PC-9 (cell line): ENCODE data around the gene SNCB. TPM values are rescaled to one million over a fixed set of nuclear protein-coding genes. Genes with fewer than 3 reads are reported as not detected.

Source experiments
- BruUV-seq: library from RNA; stranded (reverse); fragments of 400-500 nt; replicated peaks from 2 replicates; lab custom pipeline; 2021; lab: Mats Ljungman, UMichigan
- CTCF ChIA-PET: fragments of 300-600 bp; sonication (Branson Sonifier 250); formaldehyde crosslinking; loops from one replicate; lab custom pipeline; 2022; ENCODE audit warnings: antibody characterized with exemption; lab: Charles Lee
- POLR2A ChIA-PET: fragments of 300-600 bp; sonication (Branson Sonifier 250); formaldehyde crosslinking; loops from one replicate; lab custom pipeline; 2022; ENCODE audit warnings: antibody characterized with exemption; ENCODE audit not compliant: unreplicated experiment; lab: Charles Lee
- DNase-seq, 2 experiments: peaks; one replicate each; pipeline versions ENCODE4 v3.0.0 to v3.0.0-alpha.2; 2015 to 2022; ENCODE audit warnings: mixed read lengths in 1 of 2
- H2AFZ ChIP-seq: fragments of 200-600 bp; sonication (generic); 2 replicates; pipeline ENCODE4 v1.8.1; 2017; ENCODE audit warnings: antibody characterized with exemption
- H3F3A ChIP-seq: fragments of 200-600 bp; sonication (generic); 2 replicates; pipeline ENCODE4 v1.8.1; 2017; ENCODE audit warnings: antibody characterized with exemption, mild to moderate bottlenecking, low read depth; ENCODE audit not compliant: insufficient read depth
- H3K27ac ChIP-seq: fragments of 200-600 bp; sonication (generic); 2 replicates; pipeline ENCODE4 v1.6.1; 2016; ENCODE audit warnings: mixed run types
- H3K27me3 ChIP-seq: fragments of 200-600 bp; sonication (generic); 2 replicates; pipeline ENCODE4 v1.6.1; 2016; ENCODE audit warnings: low read depth, mixed run types; ENCODE audit not compliant: insufficient read depth
- H3K36me3 ChIP-seq: fragments of 200-600 bp; sonication (generic); 2 replicates; pipeline ENCODE4 v1.6.1; 2016; ENCODE audit warnings: low read depth, mixed run types
- H3K4me1 ChIP-seq: fragments of 200-600 bp; sonication (generic); replicated peaks from 2 replicates; pipeline ENCODE4 v1.6.1; 2016; ENCODE audit warnings: mixed run types; ENCODE audit not compliant: insufficient read depth
- H3K4me2 ChIP-seq: fragments of 200-600 bp; sonication (generic); 2 replicates; pipeline ENCODE4 v1.6.1; 2017; ENCODE audit warnings: mixed run types
- H3K4me3 ChIP-seq: fragments of 200-600 bp; sonication (generic); 2 replicates; pipeline ENCODE4 v1.6.1; 2016; ENCODE audit warnings: mixed run types
- H3K79me2 ChIP-seq: fragments of 200-600 bp; sonication (generic); 2 replicates; pipeline ENCODE4 v1.6.1; 2017; ENCODE audit warnings: low read depth, mixed run types
- H3K9me2 ChIP-seq: fragments of 200-600 bp; sonication (generic); 2 replicates; pipeline ENCODE4 v1.8.1; 2017; ENCODE audit warnings: mild to moderate bottlenecking; ENCODE audit not compliant: insufficient read depth
- H3K9me3 ChIP-seq: fragments of 200-600 bp; sonication (generic); 2 replicates; pipeline ENCODE4 v1.8.1; 2016; ENCODE audit warnings: low read depth; ENCODE audit not compliant: insufficient read depth
- H4K20me1 ChIP-seq: fragments of 200-600 bp; sonication (generic); 2 replicates; pipeline ENCODE4 v1.8.1; 2017; ENCODE audit not compliant: insufficient read depth
- EZH2 ChIP-seq: fragments of 200-600 bp; sonication (generic); IDR thresholded peaks from 2 replicates; pipeline ENCODE4 v1.8.0; 2017; ENCODE audit warnings: antibody characterized with exemption, low read depth
- intact Hi-C: fragments of 100-400 bp; cut with micrococcal nuclease; formaldehyde crosslinking; loops from one replicate; pipeline ENCODE4 v1.10.0; 2022; ENCODE audit not compliant: unreplicated experiment
- total RNA-seq: library from RNA; stranded (reverse); gene quantifications from 2 replicates; pipeline ENCODE4 v1.2.3, GENCODE V29; 2021
- TF ChIP-seq, protein P1 (sequence below): fragments of 200-600 bp; sonication (generic); conservative IDR thresholded peaks from 2 replicates; pipeline ENCODE4 v1.6.1; 2017; ENCODE audit warnings: mixed run types, antibody characterized with exemption, mild to moderate bottlenecking, moderate library complexity

SNCB gene
- total RNA-seq, 1 experiment from 2014 or later, result not detected

DNA sequence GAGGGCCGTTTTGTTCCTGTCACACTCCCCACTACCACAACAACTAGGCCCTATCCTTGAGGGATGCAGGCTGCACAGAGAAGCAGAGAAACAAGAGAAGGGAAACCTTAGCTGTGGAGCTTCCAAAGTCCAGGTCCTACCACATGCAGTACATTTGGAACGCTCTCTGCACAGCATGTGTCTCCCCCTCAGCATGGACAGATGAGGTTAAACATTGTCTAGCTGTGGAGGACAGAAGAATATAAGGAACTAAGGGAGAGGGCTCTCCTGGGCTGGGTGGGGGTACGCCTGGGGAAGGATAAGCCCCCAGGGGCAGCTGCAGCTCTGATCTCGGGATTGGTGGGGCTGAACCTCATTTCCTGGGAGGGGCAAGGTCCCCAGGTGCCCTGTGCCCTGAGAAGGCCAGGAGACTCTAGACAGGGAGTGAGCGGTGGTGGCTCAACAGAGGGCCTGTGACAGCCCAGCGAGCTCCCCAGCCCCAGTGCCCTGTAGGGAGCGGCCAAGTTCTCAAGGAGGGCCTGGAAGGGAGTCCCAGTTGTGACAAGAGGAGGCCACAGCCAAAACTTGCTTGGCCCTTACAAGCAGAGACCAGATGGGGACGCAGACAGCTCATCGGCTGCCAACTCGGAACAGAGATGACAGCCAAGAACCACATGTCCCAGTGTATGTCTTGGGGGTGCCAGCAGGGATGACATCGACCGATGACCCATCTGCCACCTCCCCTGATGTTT lies 47.0 kb upstream of the SNCB start:
- Histone ChIP-seq H3K9me3 (no peaks in the 10 kb centered on the region), H3K9me2 (no peaks in the 10 kb centered on the region), H3K4me3 (no peak overlapping the region), H3K27ac (no peak overlapping the region), H3K4me2 (no peak overlapping the region), H3K27me3 (no peaks in the 10 kb centered on the region), H4K20me1 (no peaks in the 10 kb centered on the region), H2AFZ (no peak overlapping the region), H3K79me2 (no peaks in the 10 kb centered on the region), H3K36me3 (no peaks in the 10 kb centered on the region), H3F3A (no peaks in the 10 kb centered on the region), H3K4me1 (peaks cover 14% of the 10 kb centered on the region; the same call in 1 of the 2 replicates)
- CTCF ChIA-PET, result no interaction called here
- POLR2A ChIA-PET, result no interaction called here
- DNase-seq, result no peak
- intact Hi-C loops, result no loop called here
- no TSS peak for BruUV-seq
- TF ChIP-seq, protein P1, sequence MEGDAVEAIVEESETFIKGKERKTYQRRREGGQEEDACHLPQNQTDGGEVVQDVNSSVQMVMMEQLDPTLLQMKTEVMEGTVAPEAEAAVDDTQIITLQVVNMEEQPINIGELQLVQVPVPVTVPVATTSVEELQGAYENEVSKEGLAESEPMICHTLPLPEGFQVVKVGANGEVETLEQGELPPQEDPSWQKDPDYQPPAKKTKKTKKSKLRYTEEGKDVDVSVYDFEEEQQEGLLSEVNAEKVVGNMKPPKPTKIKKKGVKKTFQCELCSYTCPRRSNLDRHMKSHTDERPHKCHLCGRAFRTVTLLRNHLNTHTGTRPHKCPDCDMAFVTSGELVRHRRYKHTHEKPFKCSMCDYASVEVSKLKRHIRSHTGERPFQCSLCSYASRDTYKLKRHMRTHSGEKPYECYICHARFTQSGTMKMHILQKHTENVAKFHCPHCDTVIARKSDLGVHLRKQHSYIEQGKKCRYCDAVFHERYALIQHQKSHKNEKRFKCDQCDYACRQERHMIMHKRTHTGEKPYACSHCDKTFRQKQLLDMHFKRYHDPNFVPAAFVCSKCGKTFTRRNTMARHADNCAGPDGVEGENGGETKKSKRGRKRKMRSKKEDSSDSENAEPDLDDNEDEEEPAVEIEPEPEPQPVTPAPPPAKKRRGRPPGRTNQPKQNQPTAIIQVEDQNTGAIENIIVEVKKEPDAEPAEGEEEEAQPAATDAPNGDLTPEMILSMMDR, result no peak
- TF ChIP-seq EZH2, result no peak

DNA sequence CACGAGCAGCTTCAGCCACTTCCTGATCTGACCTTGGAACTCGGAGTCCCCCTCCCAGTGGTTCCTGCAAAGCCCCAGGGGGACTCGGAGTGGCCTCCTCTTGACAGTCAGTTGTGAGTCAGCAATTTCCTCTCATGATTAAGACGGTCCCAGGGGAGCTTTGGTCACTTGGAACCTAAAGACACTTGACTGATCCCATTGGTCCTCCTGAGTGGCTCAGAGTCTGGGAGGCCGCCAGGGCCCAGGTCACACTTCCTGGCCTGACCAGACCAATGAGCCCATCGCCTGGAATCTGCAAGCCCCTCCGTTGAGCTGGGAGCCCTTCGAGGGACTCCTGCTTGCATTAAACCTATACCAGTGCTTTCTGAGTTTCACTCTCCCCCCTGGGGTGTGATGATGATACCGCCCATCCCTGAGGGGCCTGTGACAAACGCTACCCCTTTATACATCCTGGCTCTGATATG lies 46.1 kb upstream of the SNCB start:
- no peaks in the 10 kb centered on the region for H3K36me3 ChIP-seq
- no peak overlapping the region for H3K27ac ChIP-seq
- H3K27me3 ChIP-seq, result no peaks in the 10 kb centered on the region
- no peak overlapping the region; the same call in 1 of the 2 replicates for H3K4me2 ChIP-seq
- ChIA-PET POLR2A (no interaction called here), CTCF (interaction anchor here (0.8 kb wide), 1 partner anchor 16 kb away, joined by 3 read pairs; no protein-coding TSS in a partner anchor)
- intact Hi-C loops, result no loop called here
- 0 out of 2 replicates have a peak overlapping the region, but pooled peaks have one; percentile 28 for H2AFZ ChIP-seq
- H3K9me3 ChIP-seq, result no peaks in the 10 kb centered on the region
- BruUV-seq, result no TSS peak
- H3K79me2 ChIP-seq, result no peaks in the 10 kb centered on the region
- no peaks in the 10 kb centered on the region for H4K20me1 ChIP-seq
- no peaks in the 10 kb centered on the region for H3F3A ChIP-seq
- peaks cover 14% of the 10 kb centered on the region; the same call in 1 of the 2 replicates for H3K4me1 ChIP-seq
- DNase-seq, result peak in 1 of 2 experiments; percentile 24
- H3K4me3 ChIP-seq, result no peak overlapping the region
- TF ChIP-seq, protein P1, result no peak
- no peak for TF ChIP-seq EZH2
- H3K9me2 ChIP-seq, result no peaks in the 10 kb centered on the region

DNA sequence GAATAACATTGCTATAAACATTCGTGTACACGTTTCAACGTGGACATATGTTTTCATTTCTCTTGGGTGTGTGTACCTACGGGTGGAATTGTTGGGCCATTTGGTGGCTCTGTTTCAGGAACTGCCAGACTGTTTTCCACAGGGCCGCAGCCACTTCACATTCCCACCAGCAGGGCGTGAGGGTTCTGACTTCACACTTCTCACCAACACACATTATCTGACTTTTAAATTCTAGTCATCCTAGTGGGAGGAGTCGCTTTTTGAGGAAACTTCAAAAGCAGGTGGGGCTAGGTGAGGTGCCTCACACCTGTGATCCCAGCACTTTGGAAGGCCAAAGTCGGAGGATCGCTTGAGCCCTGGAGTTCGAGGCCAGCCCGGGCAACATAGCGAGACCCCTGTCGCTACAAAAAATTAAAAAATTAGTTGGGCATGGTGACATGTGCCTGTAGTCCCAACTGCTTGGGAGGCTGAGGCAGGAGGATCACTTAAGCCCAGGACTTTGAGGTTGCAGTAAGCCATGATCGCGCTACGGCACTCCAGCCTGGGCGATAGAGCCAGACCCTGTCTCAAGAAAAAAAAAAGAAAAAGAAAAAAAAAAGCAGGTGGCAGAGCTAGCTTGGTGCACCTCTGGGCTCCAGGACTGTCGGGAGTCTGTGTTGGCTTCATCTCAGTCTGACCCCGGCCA lies 45.5 kb upstream of the SNCB start:
- H3K9me2 ChIP-seq, result no peaks in the 10 kb centered on the region
- H3K9me3 ChIP-seq, result no peaks in the 10 kb centered on the region
- H3F3A ChIP-seq, result no peaks in the 10 kb centered on the region
- no peak overlapping the region for H3K4me3 ChIP-seq
- H2AFZ ChIP-seq, result no peak overlapping the region
- CTCF ChIA-PET, result interaction anchor here (0.5 to 0.8 kb wide), 2 partner anchors 15 to 28 kb away, joined by 3 read pairs; partner anchors contain the start of gene TSPAN17
- TF ChIP-seq EZH2, result no peak
- TF ChIP-seq, protein P1, result peak; percentile 72
- H3K27me3 ChIP-seq, result no peaks in the 10 kb centered on the region
- no TSS peak for BruUV-seq
- POLR2A ChIA-PET, result no interaction called here
- no peaks in the 10 kb centered on the region for H4K20me1 ChIP-seq
- no peaks in the 10 kb centered on the region for H3K79me2 ChIP-seq
- H3K4me2 ChIP-seq, result no peak overlapping the region; the same call in 1 of the 2 replicates
- peak; percentile 43 to 63 for DNase-seq
- intact Hi-C loops, result no loop called here
- H3K27ac ChIP-seq, result no peak overlapping the region
- H3K36me3 ChIP-seq, result no peaks in the 10 kb centered on the region
- H3K4me1 ChIP-seq, result peaks cover 14% of the 10 kb centered on the region; the same call in 1 of the 2 replicates
